A549 (cell line): Measurements from ENCODE around the gene HOMER2.

Source experiments
- CTCF ChIP-seq: fragments of >200 bp; sonication (Bioruptor Twin); formaldehyde crosslinking; IDR thresholded peaks from 3 replicates; pipeline ENCODE4 v1.5.1; 2016
- MAX ChIP-seq: IDR thresholded peaks from 2 replicates; pipeline ENCODE4 v1.6.1; 2012
- POLR2A ChIP-seq: IDR thresholded peaks from 2 replicates; pipeline ENCODE4 v1.6.1; 2012; ENCODE audit warnings: mild to moderate bottlenecking, low read length
- ZC3H11A ChIP-seq: fragments of 450-650 bp; IDR thresholded peaks from 2 replicates; pipeline ENCODE4 v1.6.1; 2014; ENCODE audit warnings: antibody characterized with exemption, mild to moderate bottlenecking

GRCh38 chr15:82810890-82811426 lies 141.6 kb downstream of the HOMER2 start:
- TF ChIP-seq POLR2A (no peak), ZC3H11A (no peak), CTCF (no peak), MAX (no peak)
